ENCODE data around the gene TAF4. TPM values are rescaled to one million over a fixed set of nuclear protein-coding genes. Genes with fewer than 3 reads are reported as not detected.
A peak's percentile ranks its signal among the peaks of the same experiment; 100 is the strongest.

The TAF4 gene
- total and polyA plus RNA-seq, 2 donors from 2014 or later, result 3.7 to 18.4 TPM

GRCh38 chr20:62046431-62046830, 19.2 kb downstream of the TAF4 start:
- no peak overlapping the region for H3K4me3 ChIP-seq (ENCODE audit: low read length in 3 of 3)
- no peaks in the 10 kb centered on the region for H3K9me3 ChIP-seq (ENCODE audit: control insufficient read depth in 2 of 3, insufficient read depth in 1 of 3, low read length in 3 of 3)

GRCh38 chr20:62045529-62046285, 20.0 kb downstream of the TAF4 start:
- H3K4me3 ChIP-seq (ENCODE audit: low read length in 3 of 3), result no peak overlapping the region
- no peak overlapping the region for H3K9ac ChIP-seq (ENCODE audit: low read length in 3 of 3)
- no peaks in the 10 kb centered on the region for H3K36me3 ChIP-seq (ENCODE audit: control insufficient read depth in 2 of 3, insufficient read depth in 3 of 3, low read length in 3 of 3)
- no peak for TF ChIP-seq CTCF (IDR thresholded peaks at IDR 0.05; ENCODE audit: borderline replicate concordance, extremely low read depth, insufficient read depth)
- intact Hi-C loops (cut with DNase I), result no loop called here
- H3K27ac ChIP-seq (ENCODE audit: low read depth in 2 of 2, low read length in 2 of 2), result no peak overlapping the region
- H3K4me1 ChIP-seq (ENCODE audit: control insufficient read depth in 2 of 3, insufficient read depth in 2 of 3, low read depth in 1 of 3, low read length in 3 of 3), result no peaks in the 10 kb centered on the region
- DNase-seq (peak in 1 of 5 donors; percentile 38), FAIRE-seq (no peak)
- H3K9me3 ChIP-seq (ENCODE audit: control insufficient read depth in 2 of 3, insufficient read depth in 1 of 3, low read length in 3 of 3), result no peaks in the 10 kb centered on the region
- H3K27me3 ChIP-seq (ENCODE audit: control insufficient read depth, insufficient read depth, low read length), result no peaks in the 10 kb centered on the region

More at GRCh38 chr20:62046431-62046830, 19.2 kb downstream of the TAF4 start:
- FAIRE-seq (no peak), DNase-seq (peak in 1 of 5 donors; percentile 24)
- Histone ChIP-seq H3K9ac (ENCODE audit: low read length in 3 of 3) (no peak overlapping the region), H3K36me3 (ENCODE audit: control insufficient read depth in 2 of 3, insufficient read depth in 3 of 3, low read length in 3 of 3) (no peaks in the 10 kb centered on the region), H3K27me3 (ENCODE audit: control insufficient read depth, insufficient read depth, low read length) (no peaks in the 10 kb centered on the region), H3K27ac (ENCODE audit: low read depth in 2 of 2, low read length in 2 of 2) (no peak overlapping the region), H3K4me1 (ENCODE audit: control insufficient read depth in 2 of 3, insufficient read depth in 2 of 3, low read depth in 1 of 3, low read length in 3 of 3) (no peaks in the 10 kb centered on the region)
- no peak for TF ChIP-seq CTCF (IDR thresholded peaks at IDR 0.05; ENCODE audit: borderline replicate concordance, extremely low read depth, insufficient read depth)
- intact Hi-C loops (cut with DNase I), result no loop called here

GRCh38 chr20:62045118-62045517, 20.6 kb downstream of the TAF4 start:
- Histone ChIP-seq H3K9me3 (ENCODE audit: control insufficient read depth in 2 of 3, insufficient read depth in 1 of 3, low read length in 3 of 3) (no peaks in the 10 kb centered on the region), H3K4me3 (ENCODE audit: low read length in 3 of 3) (no peak overlapping the region), H3K27me3 (ENCODE audit: control insufficient read depth, insufficient read depth, low read length) (no peaks in the 10 kb centered on the region), H3K4me1 (ENCODE audit: control insufficient read depth in 2 of 3, insufficient read depth in 2 of 3, low read depth in 1 of 3, low read length in 3 of 3) (no peaks in the 10 kb centered on the region), H3K27ac (ENCODE audit: low read depth in 2 of 2, low read length in 2 of 2) (no peak overlapping the region), H3K9ac (ENCODE audit: low read length in 3 of 3) (no peak overlapping the region), H3K36me3 (ENCODE audit: control insufficient read depth in 2 of 3, insufficient read depth in 3 of 3, low read length in 3 of 3) (no peaks in the 10 kb centered on the region)
- TF ChIP-seq CTCF (IDR thresholded peaks at IDR 0.05; ENCODE audit: borderline replicate concordance, extremely low read depth, insufficient read depth), result no peak
- FAIRE-seq (no peak), DNase-seq (peak in 1 of 5 donors; percentile 57)
- intact Hi-C loops (cut with DNase I), result no loop called here

All from kidney (tissue), 14 donors.